Common myeloid progenitor, CD34-positive (primary cell): Measurements from ENCODE around the gene DOK7. TPM values are rescaled to one million over a fixed set of nuclear protein-coding genes. Genes with fewer than 3 reads are reported as not detected.

Source experiments
- CTCF ChIA-PET: fragments of 350-600 bp; sonication (Branson Sonifier 250); formaldehyde crosslinking; loops from one replicate; lab custom pipeline; 2021; ENCODE audit warnings: antibody characterized with exemption; lab: Charles Lee
- POLR2A ChIA-PET: fragments of 350-600 bp; sonication (Branson Sonifier 250); formaldehyde crosslinking; loops from one replicate; lab custom pipeline; 2021; ENCODE audit warnings: antibody characterized with exemption; lab: Charles Lee
- DNase-seq, 3 donors: peaks; one replicate each; pipeline versions ENCODE4 v3.0.0 to v3.0.0-alpha.2; 2013
- H3K27ac ChIP-seq, 2 experiments: 1 replicate in 1 of 2; 2 replicates in 1 of 2; pipeline ENCODE4 v1.7.0; 2013; ENCODE audit warnings: inconsistent platforms in 2 of 2, low read length in 2 of 2, mild to moderate bottlenecking in 2 of 2, low read depth in 1 of 2, moderate library complexity in 1 of 2; ENCODE audit not compliant: severe bottlenecking in 2 of 2, insufficient read depth in 1 of 2, poor library complexity in 1 of 2
- H3K27me3 ChIP-seq, 5 experiments: replicated peaks in 2 of 5; 1 replicate in 3 of 5; 2 replicates in 2 of 5; pipeline versions ENCODE4 v1.6.1 to v1.7.0; 2013; ENCODE audit warnings: low read length in 4 of 5, mild to moderate bottlenecking in 2 of 5, moderate library complexity in 2 of 5, inconsistent platforms in 1 of 5; ENCODE audit not compliant: insufficient read depth in 5 of 5, control insufficient read depth in 4 of 5
- H3K36me3 ChIP-seq, 4 experiments: 1 replicate in 2 of 4; 2 replicates in 2 of 4; pipeline versions ENCODE4 v1.6.1 to v1.7.0; 2013; ENCODE audit warnings: low read length in 3 of 4, control low read depth in 1 of 4, mild to moderate bottlenecking in 1 of 4; ENCODE audit not compliant: control insufficient read depth in 4 of 4, insufficient read depth in 4 of 4
- H3K4me1 ChIP-seq, 4 experiments: 1 replicate in 3 of 4; 2 replicates in 1 of 4; pipeline versions ENCODE4 v1.6.1 to v1.7.1; 2013; ENCODE audit warnings: low read length in 3 of 4, mild to moderate bottlenecking in 3 of 4, control low read depth in 1 of 4, inconsistent platforms in 1 of 4, moderate library complexity in 1 of 4; ENCODE audit not compliant: control insufficient read depth in 4 of 4, insufficient read depth in 4 of 4; ENCODE audit errors: control extremely low read depth in 1 of 4
- H3K4me3 ChIP-seq, 7 experiments: 1 replicate in 4 of 7; 2 replicates in 3 of 7; pipeline versions ENCODE4 v1.5.1 to v1.7.0; 2013; ENCODE audit warnings: mild to moderate bottlenecking in 7 of 7, low read length in 6 of 7, moderate library complexity in 6 of 7, inconsistent platforms in 2 of 7, low read depth in 2 of 7, control low read depth in 1 of 7; ENCODE audit not compliant: insufficient read depth in 4 of 7, control insufficient read depth in 1 of 7; ENCODE audit errors: extremely low read depth in 1 of 7
- H3K9me3 ChIP-seq, 5 experiments: 1 replicate in 4 of 5; 2 replicates in 1 of 5; pipeline versions ENCODE4 v1.6.1 to v1.7.1; 2013; ENCODE audit warnings: low read length in 4 of 5, mild to moderate bottlenecking in 2 of 5, inconsistent platforms in 1 of 5, low read depth in 1 of 5, moderate library complexity in 1 of 5; ENCODE audit not compliant: control insufficient read depth in 4 of 5, insufficient read depth in 2 of 5; ENCODE audit errors: control extremely low read depth in 1 of 5
- WGBS: methylation state at CpG from one replicate; pipeline ENCODE4 v1.1.5; 2013; ENCODE audit not compliant: insufficient coverage; 5-methylcytosine and 5-hydroxymethylcytosine counted together
- polyA plus RNA-seq: library from polyadenylated mRNA; unstranded; fragments of 120-200 nt; gene quantifications from one replicate; pipeline ENCODE4 v1.2.1, GENCODE V29; 2013

The DOK7 gene, protein sequence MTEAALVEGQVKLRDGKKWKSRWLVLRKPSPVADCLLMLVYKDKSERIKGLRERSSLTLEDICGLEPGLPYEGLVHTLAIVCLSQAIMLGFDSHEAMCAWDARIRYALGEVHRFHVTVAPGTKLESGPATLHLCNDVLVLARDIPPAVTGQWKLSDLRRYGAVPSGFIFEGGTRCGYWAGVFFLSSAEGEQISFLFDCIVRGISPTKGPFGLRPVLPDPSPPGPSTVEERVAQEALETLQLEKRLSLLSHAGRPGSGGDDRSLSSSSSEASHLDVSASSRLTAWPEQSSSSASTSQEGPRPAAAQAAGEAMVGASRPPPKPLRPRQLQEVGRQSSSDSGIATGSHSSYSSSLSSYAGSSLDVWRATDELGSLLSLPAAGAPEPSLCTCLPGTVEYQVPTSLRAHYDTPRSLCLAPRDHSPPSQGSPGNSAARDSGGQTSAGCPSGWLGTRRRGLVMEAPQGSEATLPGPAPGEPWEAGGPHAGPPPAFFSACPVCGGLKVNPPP
- 0.03 TPM for polyA plus RNA-seq

DNA sequence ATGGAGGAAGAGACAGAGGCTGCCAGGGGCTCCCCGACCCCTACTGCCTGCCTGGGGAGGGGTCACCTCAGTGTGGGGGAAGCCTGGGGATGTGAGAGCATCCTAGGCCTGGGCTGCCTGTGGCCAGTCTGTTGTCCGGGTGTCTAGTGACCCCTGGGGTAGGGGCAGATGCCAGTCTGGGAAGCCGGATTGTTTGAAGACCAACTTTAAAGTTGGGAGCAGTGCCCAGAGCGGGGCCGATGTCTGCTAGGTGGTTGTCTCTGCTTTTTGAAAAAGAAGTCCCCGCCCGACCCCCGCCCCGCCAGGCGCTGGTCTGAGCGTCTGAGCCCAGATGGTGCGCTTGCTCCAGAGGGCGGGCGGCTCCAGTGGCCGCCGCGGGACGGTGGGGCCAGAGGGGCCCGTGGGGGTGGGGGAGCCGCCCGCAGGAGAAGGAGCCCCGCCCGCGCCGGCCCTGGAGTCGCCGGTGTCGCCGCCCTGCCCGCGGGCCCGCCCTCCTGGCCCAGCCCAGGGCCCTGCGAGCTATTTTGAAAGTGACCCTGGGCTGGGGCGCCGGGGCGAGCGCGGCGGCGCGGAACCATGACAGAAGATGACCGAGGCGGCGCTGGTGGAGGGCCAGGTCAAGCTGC, at the start of gene DOK7:
DOK7 (plus strand) TSS at position 517 of the 626 bp plus-strand sequence; CDS start at position 587, 70 bp downstream.
- no peak within 1 kb of the TSS for H3K27ac ChIP-seq
- ChIA-PET CTCF (interaction anchor here (1.0 to 1.6 kb wide), 2 partner anchors 9 to 18 kb away, joined by 3 to 6 read pairs; no protein-coding TSS in a partner anchor), POLR2A (no interaction called here)
- DNase-seq: peak in 1 of 3 donors; percentile 23
- H3K27me3 ChIP-seq: peaks cover 0 to 58% (median 10%) of the 10 kb centered on the region in 5 experiments
- H3K4me3 ChIP-seq: peak within 1 kb of the TSS in 2 of 7 experiments; percentile 48 to 62
- WGBS: 11% methylated on average over 18 of the region's 44 CpGs
- H3K9me3 ChIP-seq: peaks cover 0 to 5% (median 4%) of the 10 kb centered on the region in 5 experiments
- H3K4me1 ChIP-seq: peaks cover 0 to 4% (median 2%) of the 10 kb centered on the region in 4 experiments
- H3K36me3 ChIP-seq: no peaks in the 10 kb centered on the region

DNA sequence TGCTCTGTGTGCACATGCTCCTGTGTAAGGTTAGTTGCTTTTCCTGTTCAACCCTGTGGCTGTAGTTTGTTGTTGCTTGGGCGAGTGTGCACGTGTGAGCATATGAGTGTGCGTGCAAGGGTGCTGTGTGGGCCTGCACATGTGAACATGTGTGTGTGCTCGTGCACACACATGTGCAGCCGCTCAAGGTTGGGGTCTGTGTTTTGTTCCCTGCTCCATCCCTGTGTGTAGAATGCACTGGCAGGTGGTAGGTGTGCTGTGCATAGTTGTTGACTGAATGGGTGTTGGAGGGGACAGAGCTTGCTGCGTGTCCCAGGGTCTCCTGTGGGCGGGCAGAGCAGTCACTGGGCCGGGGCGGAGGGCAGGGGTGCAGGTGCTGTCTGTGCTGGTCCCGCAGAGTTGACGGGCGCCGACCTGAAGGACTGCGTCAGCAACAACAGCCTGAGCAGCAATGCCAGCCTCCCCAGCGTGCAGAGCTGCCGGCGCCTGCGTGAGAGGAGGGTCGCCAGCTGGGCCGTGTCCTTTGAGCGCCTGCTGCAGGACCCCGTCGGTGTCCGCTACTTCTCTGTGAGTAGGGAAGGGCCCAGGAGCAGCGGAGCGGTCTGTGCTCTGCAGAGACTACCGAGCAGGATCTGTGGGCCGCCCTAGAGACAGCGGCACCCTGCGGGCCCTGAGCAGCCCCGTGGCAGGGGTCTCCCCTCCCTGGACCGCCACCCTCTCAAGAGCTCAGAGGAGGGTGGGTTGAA, 49.3 kb upstream of the DOK7 start:
- DNase-seq: no peak
- Histone ChIP-seq H3K27me3 (no peaks in the 10 kb centered on the region), H3K4me1 (peaks cover 0 to 27% (median 15%) of the 10 kb centered on the region in 4 experiments), H3K27ac (no peak overlapping the region), H3K4me3 (no peak overlapping the region), H3K9me3 (no peaks in the 10 kb centered on the region), H3K36me3 (peaks cover 0 to 20% (median 5%) of the 10 kb centered on the region in 4 experiments)
- POLR2A ChIA-PET: no interaction called here
- 94% methylated on average over 26 of the region's 32 CpGs for whole genome bisulfite sequencing
- CTCF ChIA-PET: interaction anchor here (0.9 to 1.6 kb wide), 6 partner anchors 10 to 70 kb away, joined by 3 to 9 read pairs (median 4); no protein-coding TSS in a partner anchor

DNA sequence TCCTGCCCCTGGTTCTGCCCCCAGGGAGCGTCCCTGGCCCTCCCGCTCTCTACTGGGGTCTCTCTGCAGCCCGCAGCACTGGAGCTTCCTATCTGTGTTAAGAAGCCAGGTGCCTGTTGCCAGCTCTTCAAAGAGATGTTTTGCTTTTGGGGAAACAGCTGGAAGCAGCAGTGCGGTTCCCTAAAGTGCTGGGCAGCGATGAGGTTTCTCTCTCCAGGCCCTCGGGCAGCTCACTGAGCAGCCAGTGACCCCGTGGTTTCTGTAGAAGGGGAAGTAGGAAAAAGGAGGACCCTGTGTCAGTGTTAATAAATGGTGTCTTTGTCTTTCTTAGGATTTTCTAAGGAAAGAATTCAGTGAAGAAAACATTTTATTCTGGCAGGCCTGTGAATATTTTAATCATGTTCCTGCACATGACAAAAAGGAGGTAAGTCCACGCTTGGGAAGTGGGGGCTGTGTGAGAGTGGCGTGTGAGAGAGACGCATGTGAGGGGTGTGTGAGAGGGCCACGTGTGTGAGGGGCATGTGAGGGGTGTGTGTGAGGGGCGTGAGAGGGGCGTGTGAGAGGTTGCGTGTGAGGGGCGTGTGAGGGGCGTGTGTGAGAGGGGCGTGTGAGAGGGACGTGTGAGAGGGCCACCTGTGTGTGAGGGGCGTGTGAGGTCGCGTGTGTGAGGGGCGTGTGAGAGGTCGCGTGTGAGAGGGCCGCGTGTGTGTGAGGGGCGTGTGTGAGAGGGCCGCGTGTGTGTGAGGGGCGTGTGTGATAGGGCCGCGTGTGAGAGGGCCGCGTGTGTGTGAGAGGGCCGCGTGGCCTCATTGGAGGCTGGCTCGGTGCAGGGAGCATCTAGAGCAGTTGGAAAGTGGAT, 48.5 kb upstream of the DOK7 start:
- Histone ChIP-seq H3K4me3 (no peak overlapping the region), H3K9me3 (no peaks in the 10 kb centered on the region), H3K27me3 (no peaks in the 10 kb centered on the region), H3K4me1 (peaks cover 0 to 23% (median 15%) of the 10 kb centered on the region in 4 experiments), H3K36me3 (peaks cover 0 to 20% (median 5%) of the 10 kb centered on the region in 4 experiments), H3K27ac (no peak overlapping the region)
- ChIA-PET CTCF (interaction anchor here (0.9 to 1.6 kb wide), 7 partner anchors 10 to 71 kb away, joined by 3 to 9 read pairs (median 3); no protein-coding TSS in a partner anchor), POLR2A (no interaction called here)
- DNase-seq: peak; percentile 23 to 89 (median 81)
- 86% methylated on average over 30 of the region's 37 CpGs for WGBS

DNA sequence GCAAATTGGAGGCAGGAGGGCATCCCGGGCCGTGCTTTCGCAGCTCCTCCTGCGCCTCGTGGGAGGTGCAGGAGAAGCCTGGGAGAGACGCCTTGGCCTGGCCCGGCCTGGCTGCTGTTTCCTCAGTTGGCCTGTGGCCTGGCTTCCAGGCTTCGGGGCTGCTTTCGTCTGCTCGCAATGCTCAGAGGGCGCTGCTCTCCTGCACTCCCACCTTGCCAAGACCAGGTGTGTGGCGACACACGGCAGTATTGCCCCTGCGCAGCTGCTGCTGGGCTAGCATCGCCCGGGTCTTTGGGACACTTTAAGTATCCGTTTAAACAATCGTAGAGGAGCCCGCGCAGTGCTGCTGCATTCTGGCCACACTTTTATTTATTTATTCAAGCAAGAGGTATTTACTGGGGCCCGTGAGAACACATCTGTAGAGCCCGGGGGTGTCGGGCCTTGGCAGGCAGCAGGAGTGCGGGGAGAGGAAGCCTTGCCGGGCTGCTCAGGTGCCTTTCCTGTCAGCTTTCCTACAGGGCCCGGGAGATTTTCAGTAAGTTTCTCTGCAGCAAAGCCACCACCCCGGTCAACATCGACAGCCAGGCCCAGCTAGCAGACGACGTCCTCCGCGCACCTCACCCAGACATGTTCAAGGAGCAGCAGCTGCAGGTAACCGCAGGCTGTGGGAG, 47.5 kb upstream of the DOK7 start:
- Histone ChIP-seq H3K27ac (no peak overlapping the region), H3K9me3 (no peaks in the 10 kb centered on the region), H3K36me3 (peaks cover 0 to 20% (median 5%) of the 10 kb centered on the region in 4 experiments), H3K4me1 (peaks cover 0 to 23% (median 15%) of the 10 kb centered on the region in 4 experiments), H3K4me3 (no peak overlapping the region), H3K27me3 (no peaks in the 10 kb centered on the region)
- DNase-seq: no peak
- WGBS: 94% methylated on average over 28 of the region's 33 CpGs
- ChIA-PET CTCF (interaction anchor here (1.0 to 1.6 kb wide), 2 partner anchors 13 to 69 kb away, joined by 3 to 9 read pairs; no protein-coding TSS in a partner anchor), POLR2A (no interaction called here)

DNA sequence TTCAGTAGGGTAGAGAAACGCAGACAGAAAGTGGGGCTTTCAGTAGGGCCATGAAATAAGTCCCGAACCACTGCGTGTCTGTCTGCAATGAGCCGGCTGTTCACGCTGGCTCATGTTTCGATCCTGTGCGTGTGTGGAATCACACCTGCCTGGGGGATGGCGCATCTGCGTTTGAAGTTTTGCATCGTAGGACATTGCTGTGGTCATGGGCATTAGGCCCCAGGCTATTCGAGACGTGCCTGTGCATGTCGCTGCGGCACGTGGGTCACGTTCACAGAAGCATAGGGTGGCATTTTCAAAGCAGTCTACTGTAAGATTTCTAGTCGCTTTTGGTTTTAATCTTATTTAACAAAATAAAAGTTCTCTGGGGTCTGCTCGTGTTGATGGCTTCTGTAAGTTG, 46.8 kb upstream of the DOK7 start:
- no peak for DNase-seq
- POLR2A ChIA-PET: no interaction called here
- H3K4me1 ChIP-seq: peaks cover 0 to 23% (median 15%) of the 10 kb centered on the region in 4 experiments

More for the DNA sequence above, 46.8 kb upstream of the DOK7 start:
- Histone ChIP-seq H3K36me3 (peaks cover 0 to 20% (median 5%) of the 10 kb centered on the region in 4 experiments), H3K27me3 (no peaks in the 10 kb centered on the region), H3K4me3 (no peak overlapping the region), H3K27ac (no peak overlapping the region), H3K9me3 (no peaks in the 10 kb centered on the region)
- WGBS: 91% methylated on average over 16 of the region's 18 CpGs
- CTCF ChIA-PET: no interaction called here
